ENCODE results near the gene YBX3.
A peak's percentile ranks its signal among the peaks of the same experiment; 100 is the strongest.

The YBX3 gene

GRCh38 chr12:10721651-10722501 lies 1.2 kb downstream of the YBX3 start:
- FAIRE-seq: peak; percentile 55

- no peak for FAIRE-seq
These were observed 2.0 kb downstream of the YBX3 start for GRCh38 chr12:10720974-10721650.

DNA sequence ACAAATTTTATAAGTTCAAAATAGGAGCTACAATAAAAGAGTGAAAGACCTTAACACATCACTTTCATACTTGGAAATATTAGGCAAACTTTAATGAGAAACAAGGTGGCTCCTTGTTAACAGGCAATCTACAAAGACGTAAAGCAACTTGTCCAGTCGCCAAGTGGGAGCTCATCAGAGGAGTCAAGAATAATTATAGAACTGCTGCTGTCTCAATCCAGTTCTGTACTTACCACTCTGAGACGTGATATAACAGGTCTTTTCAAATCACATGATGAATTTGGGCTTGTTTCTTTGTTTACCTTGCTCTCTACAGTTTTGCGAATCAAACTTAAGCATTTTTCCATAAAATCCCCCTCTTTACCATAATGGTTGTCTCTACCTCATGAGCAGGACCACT lies 3.6 kb downstream of the YBX3 start:
- no peak for FAIRE-seq

DNA sequence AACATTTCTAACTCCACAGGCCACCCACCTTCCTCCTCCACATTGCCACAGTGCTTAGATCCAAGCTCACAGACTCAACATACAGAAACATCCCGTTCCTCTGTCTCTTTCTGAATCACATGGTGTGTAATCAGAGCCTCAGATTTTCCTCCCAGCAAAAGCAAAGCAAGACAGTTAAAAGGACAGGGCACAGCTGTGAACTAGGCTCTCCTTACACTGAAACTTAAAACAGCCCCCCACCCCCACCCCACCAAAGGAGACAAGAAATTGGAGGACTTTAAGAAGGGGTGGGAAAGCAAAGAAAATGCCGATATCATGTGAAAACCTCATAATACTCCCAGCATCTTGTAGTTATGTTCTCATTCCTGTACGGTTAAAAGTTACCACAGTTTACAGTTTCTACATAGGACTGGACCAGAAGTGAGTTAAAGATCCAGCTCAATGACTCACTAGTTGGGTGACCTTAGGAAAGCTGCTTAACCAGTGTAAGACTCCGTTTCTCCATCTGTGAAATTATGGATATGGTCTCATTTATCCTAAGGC lies 4.8 kb downstream of the YBX3 start:
- FAIRE-seq: no peak

- FAIRE-seq: no peak
These were observed 5.7 kb downstream of the YBX3 start for GRCh38 chr12:10717410-10717809.

DNA sequence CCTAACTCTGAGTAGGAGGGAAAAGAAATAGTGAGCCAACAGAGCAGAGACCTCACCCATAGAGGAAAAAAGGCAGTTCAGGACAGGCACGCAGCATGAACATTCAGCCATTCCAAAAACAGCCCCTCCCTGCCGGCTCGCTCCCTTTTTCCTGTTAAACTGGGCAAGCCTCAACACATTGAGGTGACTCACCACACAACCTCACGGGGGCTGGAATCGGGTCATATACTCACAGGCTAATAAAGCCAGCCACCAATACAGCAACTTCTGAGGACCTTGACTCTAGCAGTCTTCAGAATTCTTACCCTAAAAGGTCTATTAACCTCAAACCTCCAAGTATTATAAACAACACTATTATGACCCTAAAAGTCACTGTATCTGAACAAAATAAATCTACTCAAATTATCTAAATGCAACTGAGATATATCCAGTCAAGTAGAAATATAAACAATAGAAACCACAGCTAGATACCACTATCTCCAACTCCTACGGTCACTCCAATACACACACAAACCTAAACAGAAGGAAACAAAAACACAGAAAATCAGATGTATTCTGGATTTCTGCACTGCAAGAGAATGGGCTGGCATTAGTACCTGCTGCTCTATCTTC lies 6.3 kb downstream of the YBX3 start:
- peak; percentile 63 for FAIRE-seq

DNA sequence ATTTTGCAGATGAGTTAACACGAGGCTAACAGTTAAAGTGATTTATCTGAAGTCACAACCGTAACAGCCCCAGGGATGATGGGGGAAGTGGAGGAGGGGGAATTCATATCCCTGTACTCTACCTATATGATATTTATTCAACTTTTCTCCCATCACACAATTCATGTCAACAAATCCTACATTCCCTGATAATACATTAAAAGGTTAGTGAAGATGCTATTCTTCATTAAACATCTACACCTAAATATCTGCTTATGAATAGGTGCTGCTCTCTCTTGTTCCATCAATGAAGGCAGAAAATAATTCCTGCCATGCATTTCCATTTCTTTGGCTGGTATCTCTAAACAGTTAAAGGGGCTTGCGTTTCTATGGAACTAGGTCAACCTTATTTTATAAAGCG lies 6.8 kb downstream of the YBX3 start:
- FAIRE-seq: no peak

DNA sequence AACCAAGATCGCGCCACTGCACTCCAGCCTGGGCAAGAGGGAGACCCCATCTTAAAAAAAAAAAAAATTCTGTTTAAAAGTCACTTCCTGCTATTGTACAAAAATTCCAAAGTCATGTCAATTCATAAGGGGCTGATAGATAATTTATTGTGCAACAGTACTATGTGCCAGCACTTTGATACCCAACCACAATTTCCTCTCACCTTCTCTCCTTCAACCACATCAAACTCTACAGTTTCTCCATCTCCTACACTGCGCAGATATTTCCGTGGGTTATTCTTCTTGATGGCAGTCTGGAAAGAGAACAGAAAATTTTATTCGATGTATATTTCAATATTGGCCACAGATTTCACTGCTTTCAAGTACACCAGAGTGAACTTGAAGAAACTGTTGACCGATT lies 7.6 kb downstream of the YBX3 start:
- no peak for FAIRE-seq

DNA sequence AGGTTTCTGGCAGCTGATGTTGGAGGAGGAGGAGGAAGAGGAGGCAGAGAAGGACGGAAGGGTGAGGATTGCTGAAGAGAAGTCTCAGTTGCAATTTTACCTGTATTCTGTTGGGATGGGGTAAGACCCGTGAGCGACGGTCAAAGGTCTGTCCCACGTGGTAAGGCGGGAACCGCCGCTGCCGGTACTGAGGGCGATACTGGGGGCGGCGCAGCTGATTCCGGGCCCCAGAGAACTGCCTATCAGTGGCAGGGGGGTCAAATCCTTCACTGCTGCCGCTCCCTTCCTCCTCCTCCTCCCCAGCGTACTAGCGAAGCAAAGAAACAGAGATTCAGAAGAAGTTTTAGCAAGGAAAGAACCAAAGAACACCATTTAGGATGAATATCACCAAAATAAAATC lies 13.3 kb downstream of the YBX3 start:
- no peak for FAIRE-seq

GRCh38 chr12:10708862-10709261 lies 14.3 kb downstream of the YBX3 start:
- no peak for FAIRE-seq

DNA sequence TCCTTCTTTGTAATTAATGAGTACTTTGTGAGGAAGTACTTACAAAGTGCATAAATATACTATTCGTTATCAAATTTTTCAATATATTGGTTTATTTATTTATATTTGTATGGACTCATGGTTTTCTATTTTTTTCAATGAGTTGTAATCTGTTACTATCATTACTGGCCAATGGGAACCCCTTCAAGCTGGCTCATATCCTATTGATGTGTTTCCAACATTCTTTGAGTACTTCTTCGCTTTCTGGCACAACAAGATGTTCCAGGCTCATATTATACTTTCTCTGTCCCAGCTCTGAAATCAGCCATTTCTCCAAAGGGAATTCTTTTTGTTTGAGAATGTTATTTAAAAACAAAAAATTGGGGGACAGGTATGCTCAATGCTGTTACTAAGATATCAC lies 17.5 kb downstream of the YBX3 start:
- FAIRE-seq: no peak

- FAIRE-seq: no peak
These were observed 21.3 kb downstream of the YBX3 start for GRCh38 chr12:10701843-10702242.

DNA sequence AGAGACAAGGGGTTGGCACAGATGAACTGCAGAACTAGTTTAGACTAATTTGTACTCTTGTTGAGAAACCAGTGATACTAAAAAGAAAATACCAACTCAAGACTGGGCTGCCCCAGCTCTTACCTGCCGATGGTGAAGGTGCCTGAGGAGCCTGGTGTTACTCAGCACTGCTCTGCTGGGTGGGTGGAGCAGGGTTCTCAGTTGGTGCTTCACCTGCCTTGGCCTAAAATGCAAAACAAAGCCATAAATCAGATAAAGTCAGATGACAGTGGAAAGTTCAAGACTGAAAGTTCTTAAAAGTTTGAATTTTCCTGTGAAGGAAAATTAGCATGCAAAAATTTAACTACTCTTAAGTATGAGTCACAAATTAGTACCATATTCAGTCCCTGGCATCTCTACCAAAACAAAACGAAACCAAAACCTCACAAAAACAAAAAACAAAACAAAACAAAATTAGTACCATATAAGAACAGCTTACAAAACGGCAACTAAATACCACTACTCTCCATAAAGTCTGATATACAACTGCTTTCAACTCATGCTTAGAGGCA lies 21.9 kb downstream of the YBX3 start:
- no peak for FAIRE-seq

DNA sequence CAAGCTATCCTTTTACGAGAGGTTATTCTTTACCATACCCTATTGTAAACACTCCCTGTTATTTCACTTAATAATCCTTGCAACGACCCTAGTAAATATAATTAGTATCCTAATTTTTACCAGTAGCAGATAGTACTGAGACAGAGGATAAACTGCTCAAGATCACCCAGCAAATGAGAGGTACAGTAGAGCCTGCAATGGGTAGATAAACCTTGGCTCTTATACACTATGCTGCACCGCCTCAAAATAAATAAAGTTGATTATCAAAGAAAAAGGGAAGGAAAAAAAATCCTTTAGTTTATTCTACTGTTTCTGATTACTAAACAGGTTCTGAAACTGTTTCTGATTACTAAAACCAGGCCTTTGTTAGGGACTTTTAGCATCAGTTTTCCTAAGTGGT lies 22.5 kb downstream of the YBX3 start:
- FAIRE-seq: no peak

GRCh38 chr12:10697862-10698261 lies 25.3 kb downstream of the YBX3 start:
- FAIRE-seq: no peak

DNA sequence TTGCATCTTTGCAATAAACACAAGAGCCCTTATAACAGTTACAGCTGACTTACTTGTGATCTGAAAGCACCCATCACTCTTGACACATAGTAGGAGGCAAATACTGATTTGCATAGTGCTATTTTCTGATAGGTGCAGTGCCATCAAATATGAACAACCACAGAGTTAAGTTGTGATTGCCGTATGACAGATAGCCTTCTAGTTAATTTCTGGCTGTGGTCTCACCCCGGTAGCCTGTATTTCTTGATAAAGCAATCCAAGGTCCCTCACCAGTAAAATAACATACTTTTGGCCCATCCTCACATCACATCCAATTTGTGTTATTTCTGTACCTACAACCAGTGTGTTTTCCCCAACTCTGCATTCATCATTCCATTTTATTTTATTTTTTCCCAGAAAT lies 26.0 kb downstream of the YBX3 start:
- no peak for FAIRE-seq

- FAIRE-seq: no peak
These were observed 32.2 kb downstream of the YBX3 start for GRCh38 chr12:10690906-10691305.

GRCh38 chr12:10689146-10689545 lies 34.0 kb downstream of the YBX3 start:
- no peak for FAIRE-seq

DNA sequence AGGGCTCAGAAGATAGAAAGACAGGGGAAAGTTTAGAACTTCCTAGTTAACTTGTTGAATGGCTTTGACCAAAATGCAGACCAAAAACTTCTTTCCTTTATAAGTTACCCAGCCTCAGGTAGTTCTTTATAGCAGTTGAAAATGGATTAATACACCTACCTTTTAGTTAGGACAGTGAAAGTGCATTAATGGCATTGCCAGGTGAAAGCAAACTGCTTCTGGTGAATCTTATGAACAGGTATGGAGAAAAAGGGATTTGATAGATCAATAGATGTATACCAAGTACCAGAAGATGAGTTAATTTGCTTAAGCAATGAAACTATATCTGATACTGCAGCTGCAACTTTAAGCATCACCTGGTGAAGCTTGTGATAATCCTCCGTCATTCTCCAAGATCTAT lies 35.1 kb downstream of the YBX3 start:
- no peak for FAIRE-seq

DNA sequence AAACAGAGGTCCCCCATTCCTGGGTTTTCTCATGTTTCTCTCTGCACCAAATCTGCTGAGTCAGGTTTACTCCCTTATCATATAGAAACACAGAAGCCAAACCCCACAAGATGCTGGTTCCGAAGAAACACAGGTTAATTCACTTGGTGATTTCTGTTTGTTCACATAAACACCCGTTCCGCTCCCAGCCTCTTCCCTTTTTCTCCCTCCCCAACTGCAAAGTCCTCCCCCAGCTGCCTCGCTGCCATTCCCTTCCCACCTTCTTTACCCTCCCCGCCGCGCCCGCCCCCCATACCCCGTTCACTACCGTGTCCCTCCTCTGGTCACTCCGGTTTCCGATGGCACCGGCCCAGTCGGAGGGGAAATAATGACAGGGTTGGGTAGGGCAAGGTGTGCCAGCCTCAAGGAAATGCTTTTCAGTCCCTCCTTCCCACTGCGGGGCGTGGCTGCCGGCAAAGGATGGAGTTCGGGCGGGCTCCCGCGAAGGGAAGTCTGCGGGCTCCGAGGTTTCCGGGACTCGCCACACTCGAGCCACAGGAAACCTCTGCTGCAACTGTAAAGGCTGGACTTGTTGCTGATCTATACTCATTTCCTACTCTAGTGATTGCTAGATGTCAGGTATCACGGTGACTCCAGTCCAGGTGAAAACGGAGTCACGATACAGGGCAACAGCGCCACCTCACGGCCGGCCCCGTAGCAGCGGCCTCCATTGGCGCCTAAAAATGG lies 49.3 kb downstream of the YBX3 start, which contains the start of gene STYK1:
TSS of gene STYK1 (minus strand) at position 394 of the 726 bp plus-strand sequence. CDS start 39,434 bp downstream, outside the sequence.
- FAIRE-seq: no peak

DNA sequence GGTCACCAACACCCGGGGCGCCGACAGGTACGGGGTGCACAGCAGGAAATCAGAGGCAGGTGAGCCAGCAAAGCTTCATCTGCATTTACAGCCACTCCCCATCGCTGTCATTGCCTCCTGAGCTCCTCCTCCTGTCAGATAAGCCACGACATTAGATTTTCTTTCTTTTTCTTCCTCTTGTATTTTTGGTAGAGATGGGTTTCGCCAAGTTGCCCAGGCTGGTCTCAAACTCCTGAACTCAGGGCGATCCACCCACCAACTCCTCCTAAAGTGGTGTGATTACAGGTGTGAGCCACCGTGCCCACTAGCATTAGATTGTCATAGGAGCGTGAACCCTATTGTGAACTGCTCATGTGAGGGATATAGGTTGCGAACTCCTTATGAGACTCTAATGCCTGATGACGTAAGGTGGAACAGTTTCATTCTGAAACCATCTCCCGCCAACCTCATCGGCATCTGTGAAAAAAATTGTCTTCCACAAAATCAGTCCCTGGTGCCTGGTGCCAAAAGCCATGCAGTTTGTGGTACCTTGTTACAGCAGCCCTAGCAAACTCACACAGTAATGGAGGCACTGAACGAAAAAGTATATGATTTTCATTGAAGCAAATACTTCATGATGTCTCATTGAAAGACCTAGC lies 50.8 kb downstream of the YBX3 start:
- no peak for FAIRE-seq

DNA sequence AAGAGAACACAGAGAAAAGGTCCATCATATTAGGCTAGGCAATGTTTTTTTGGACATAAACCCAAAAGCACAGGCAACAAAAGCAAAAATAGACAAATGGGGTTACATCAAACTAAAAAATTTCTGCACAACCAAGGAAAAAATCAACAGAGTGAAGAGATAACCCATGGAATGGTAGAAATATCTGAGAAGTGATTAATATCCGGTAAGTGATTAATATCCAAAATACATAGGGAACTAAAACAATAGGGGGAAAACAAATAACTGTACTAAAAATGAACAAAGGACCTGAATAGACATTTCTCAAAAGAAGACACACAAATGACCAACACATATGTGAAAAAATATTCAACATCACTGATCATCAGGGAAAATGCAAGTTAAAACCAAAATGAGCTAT lies 53.6 kb downstream of the YBX3 start:
- FAIRE-seq: no peak

Measured in G401.6 (cell line).